NCI-H510A (cell line): ENCODE measurements around the gene MYRIP.

Experiments
- DNase-seq: peaks from one replicate; lab custom pipeline; 2025; lab: John Stamatoyannopoulos, UW

The MYRIP gene

GRCh38 chr3:40190056-40190455 lies 380.6 kb downstream of the MYRIP start:
- no peak for DNase-seq

- no peak for DNase-seq
Observed at GRCh38 chr3:40191251-40191650, 381.8 kb downstream of the MYRIP start.

GRCh38 chr3:40191850-40192448 lies 382.5 kb downstream of the MYRIP start:
- no peak for DNase-seq

- no peak for DNase-seq
Observed at GRCh38 chr3:40192628-40193027, 383.2 kb downstream of the MYRIP start.

- DNase-seq: no peak
Observed at GRCh38 chr3:40196966-40197365, 387.6 kb downstream of the MYRIP start.

GRCh38 chr3:40200692-40201316 lies 391.4 kb downstream of the MYRIP start:
- no peak for DNase-seq

GRCh38 chr3:40201770-40202169 lies 392.4 kb downstream of the MYRIP start:
- no peak for DNase-seq

- no peak for DNase-seq
Observed at GRCh38 chr3:40206522-40206921, 397.1 kb downstream of the MYRIP start.

GRCh38 chr3:40207796-40208195 lies 398.4 kb downstream of the MYRIP start:
- no peak for DNase-seq

GRCh38 chr3:40208251-40208650 lies 398.8 kb downstream of the MYRIP start:
- no peak for DNase-seq

GRCh38 chr3:40211579-40211978 lies 402.2 kb downstream of the MYRIP start:
- DNase-seq: no peak

- DNase-seq: no peak
Observed at GRCh38 chr3:40213556-40213955, 404.1 kb downstream of the MYRIP start.

GRCh38 chr3:40215015-40215414 lies 405.6 kb downstream of the MYRIP start:
- no peak for DNase-seq

- DNase-seq: no peak
Observed at GRCh38 chr3:40216471-40216870, 407.1 kb downstream of the MYRIP start.

- no peak for DNase-seq
Observed at GRCh38 chr3:40223856-40224255, 414.4 kb downstream of the MYRIP start.

- no peak for DNase-seq
Observed at GRCh38 chr3:40224796-40225515, 415.5 kb downstream of the MYRIP start.

GRCh38 chr3:40226636-40227035 lies 417.2 kb downstream of the MYRIP start:
- no peak for DNase-seq

GRCh38 chr3:40228792-40229350 lies 419.5 kb downstream of the MYRIP start:
- no peak for DNase-seq

GRCh38 chr3:40229386-40229785 lies 420.0 kb downstream of the MYRIP start:
- no peak for DNase-seq

GRCh38 chr3:40229963-40230362 lies 420.6 kb downstream of the MYRIP start:
- DNase-seq: no peak

- DNase-seq: no peak
Observed at GRCh38 chr3:40230382-40230781, 421.0 kb downstream of the MYRIP start.

- no peak for DNase-seq
Observed at GRCh38 chr3:40232626-40233025, 423.2 kb downstream of the MYRIP start.

- DNase-seq: no peak
Observed at GRCh38 chr3:40237159-40237558, 427.8 kb downstream of the MYRIP start.
